ENCODE measurements around the gene SLC16A10.

Gene SLC16A10

DNA sequence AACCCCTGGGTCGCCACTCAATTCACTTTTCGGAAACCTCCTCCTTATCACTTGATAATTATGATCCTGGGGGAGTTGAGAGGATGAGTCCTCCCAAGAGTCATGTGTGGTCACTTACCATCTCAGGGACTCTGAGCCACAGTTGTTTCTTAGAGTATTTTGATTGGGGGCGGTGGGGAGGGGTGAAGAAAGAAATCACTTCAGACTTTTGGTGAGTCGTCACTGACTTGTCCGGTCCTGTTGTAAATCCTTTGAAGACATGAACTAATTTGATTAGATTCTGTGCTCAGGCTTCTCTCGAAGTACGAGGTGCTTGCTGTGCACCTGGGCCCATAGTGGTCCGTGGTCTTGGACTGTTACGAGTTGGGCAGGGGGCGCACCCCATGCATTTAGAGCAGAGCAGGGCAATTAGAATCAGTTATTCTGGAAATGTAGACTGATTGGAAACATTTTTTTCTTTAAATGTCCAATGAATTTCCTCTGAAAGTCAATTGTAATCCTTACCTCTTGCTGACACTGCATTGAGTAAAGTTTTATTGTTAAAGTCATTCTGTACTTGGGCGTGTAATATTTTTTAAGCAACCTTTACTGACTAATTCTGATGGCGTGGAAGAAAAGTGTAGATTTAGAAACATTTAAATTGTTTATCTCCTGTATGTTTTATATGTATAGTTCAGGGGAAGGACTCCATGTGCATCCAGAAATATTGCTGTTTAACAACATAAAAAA lies 173.4 kb downstream of the SLC16A10 start:
- DNase-seq (ENCODE audit: low read depth): no peak

DNA sequence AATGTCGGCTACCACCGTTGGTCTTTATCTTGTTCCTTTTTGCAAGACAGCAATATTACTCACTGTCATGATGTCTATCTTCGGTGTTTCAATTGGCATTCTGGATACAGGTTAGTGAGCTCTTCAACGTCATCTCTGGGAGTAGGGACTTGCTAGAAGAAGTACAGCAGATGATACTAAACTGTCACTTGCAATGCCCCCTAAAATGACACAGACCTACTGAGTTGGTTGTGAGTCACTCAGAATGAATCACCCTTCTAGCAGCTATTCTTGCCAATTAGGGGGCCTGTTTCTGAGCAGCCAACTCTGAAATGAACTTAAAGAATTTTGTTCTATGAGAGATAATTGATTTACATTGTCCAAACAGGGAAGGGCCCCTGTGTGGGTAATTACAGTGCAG lies 176.5 kb downstream of the SLC16A10 start:
- DNase-seq (ENCODE audit: low read depth): no peak

DNA sequence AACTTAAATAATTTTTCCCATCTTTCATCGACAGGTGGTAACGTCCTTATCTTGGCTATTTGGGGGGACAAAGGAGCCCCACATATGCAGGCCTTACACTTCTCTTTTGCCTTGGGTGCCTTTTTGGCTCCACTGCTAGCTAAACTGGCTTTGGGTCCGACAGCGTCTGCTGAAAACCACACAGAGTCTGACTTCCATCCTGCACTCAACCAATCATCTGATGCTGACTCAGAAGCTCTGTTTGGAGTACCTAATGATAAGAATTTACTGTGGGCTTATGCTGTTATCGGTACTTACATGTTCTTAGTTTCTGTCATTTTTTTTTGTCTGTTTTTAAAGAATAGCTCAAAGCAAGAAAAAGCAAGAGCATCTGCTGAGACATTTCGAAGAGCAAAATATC lies 178.5 kb downstream of the SLC16A10 start:
- no peak for DNase-seq (ENCODE audit: low read depth)

DNA sequence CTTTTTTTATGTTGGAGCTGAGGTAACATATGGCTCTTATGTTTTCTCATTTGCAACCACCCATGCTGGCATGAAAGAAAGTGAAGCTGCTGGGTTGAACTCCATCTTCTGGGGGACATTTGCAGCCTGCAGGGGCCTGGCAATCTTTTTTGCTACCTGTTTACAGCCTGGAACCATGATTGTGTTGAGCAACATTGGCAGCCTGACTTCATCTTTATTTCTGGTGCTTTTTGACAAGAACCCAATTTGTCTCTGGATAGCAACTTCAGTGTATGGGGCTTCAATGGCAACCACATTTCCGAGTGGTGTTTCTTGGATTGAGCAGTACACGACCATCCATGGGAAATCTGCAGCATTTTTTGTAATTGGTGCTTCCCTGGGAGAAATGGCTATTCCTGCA lies 179.0 kb downstream of the SLC16A10 start:
- no peak for DNase-seq (ENCODE audit: low read depth)

DNA sequence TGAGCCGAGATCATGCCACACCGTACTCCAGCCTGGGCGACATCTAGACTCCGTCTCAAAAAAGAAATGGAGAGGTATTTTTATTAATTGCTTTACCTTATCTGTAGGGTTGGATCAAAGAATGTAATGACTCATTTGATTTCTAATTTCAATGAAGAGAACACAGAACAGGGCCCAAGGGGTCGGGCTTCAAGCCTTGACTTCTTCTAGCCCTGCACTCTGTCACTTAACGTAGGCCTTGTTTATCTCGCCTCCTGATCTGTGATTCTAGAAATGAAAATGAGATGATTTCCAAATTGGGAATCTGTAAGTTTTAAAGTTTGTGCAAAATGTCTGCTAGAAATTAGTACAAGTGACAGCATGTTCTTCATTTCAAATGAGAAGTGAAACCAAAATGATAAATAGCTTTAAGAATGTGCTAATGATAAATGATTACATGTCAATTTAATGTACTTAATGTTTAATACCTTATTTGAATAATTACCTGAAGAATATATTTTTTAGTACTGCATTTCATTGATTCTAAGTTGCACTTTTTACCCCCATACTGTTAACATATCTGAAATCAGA lies 180.5 kb downstream of the SLC16A10 start:
- DNase-seq (ENCODE audit: low read depth): no peak

DNA sequence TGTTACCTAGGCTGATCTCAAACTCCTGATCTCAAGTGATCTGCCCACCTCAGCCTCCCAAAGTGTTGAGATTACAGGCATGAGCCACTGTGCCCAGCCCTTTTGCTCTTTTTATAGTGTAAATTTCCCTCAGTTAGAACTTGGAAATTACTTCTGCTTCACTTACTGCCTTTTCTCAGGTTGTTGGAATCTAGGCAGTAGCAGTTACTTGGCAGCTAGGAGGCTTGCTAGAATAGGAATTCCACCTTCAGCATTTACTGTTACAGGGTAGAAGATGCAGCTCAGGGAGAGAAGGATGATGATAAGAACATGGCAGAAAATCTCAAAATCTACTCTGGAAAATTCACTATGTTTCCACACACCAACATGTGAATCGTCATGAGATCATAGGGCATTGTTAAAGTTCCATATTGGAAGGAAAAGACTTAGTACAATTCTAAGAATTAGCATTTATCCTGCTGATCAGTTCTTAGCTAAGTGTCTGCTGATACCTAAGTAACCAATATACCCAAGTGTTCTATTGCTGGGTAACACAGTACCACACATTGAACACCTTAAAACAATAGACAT lies 182.2 kb downstream of the SLC16A10 start:
- no peak for DNase-seq (ENCODE audit: low read depth)

DNA sequence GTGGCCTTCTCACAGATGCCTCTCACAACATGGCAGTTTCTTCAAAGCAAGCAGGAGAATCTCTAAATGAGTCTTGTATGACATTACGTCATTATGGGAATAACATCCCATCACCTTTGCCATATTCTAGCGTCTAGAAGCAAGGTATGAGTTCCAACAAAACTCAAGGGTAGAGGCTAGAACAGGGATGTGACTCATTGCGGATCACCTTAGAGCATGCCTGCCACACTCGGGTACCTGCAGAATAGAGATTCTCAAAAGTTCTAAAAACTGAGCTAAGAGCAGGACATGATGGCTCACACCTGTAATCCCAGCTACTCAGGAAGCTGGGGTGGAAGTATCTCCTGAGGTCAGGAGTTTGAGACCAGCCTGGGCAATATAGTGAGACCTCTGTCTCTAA lies 182.8 kb downstream of the SLC16A10 start:
- DNase-seq (ENCODE audit: low read depth): no peak

DNA sequence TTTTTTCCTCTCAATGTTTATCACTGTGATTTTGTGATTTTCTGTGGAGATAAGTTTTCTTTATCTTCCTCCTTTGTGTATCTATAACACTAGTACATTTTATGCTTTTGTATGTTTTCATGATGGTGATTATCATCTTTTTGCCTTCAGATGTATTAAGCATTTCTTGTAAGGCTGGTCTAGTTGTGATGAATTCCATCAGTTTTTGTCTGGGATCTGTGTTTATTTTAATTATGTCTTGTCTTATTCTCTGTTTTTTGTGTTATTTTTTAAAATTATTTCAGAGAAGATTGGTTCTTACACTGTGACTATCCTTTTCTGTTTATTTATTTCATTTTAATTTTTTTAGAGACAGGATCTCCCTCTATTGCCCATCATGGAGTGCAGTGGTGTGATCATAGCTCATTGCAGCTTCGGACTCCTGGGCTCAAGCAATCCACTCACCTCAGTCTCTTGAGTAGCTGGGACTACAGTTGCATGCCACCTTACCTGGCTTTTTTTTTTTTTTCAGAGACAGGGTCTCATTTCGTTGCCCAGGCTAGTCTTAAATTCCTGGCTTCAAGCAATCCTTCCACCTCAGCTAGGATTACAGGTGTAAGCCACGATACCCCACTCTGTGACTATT lies 187.4 kb downstream of the SLC16A10 start:
- no peak for DNase-seq (ENCODE audit: low read depth)

DNA sequence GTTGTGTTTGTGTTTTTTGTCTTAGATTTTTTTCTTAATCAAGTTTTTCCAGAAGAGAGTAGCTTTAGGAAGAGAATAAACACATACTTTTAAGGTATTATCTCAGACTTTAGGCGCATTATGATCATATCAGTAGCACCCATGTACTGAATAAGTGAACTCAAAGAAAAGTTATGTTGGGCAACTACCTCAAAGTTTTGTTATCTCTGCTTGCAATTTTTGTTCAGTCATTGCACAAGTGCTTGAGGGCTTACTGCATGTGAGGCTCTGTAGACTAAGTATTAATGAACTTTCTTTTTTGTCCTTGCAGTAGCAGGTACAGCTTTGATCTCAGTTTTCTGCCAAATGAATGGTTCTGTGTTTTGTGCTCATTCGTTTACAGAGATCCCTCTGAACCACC lies 189.0 kb downstream of the SLC16A10 start:
- DNase-seq (ENCODE audit: low read depth): no peak

DNA sequence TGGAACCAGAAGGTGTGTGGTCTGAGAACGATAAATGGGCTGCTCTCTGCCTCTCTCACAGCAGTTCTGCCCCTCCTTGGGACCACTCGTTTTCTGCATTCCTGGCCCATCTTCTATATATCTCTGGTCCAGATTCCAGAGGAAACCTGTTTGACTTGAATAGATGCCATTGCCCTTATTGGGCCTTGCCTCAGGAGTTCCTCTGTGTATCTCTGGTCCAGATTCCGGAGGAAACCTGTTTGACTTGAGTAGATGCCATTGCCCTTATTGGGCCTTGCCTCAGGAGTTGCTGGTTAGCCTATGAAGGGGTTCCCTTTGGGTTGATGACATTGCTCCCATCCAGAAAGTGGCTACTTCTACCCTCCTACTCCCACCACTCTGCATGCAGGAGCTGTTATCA lies 189.4 kb downstream of the SLC16A10 start:
- no peak for DNase-seq (ENCODE audit: low read depth)

DNA sequence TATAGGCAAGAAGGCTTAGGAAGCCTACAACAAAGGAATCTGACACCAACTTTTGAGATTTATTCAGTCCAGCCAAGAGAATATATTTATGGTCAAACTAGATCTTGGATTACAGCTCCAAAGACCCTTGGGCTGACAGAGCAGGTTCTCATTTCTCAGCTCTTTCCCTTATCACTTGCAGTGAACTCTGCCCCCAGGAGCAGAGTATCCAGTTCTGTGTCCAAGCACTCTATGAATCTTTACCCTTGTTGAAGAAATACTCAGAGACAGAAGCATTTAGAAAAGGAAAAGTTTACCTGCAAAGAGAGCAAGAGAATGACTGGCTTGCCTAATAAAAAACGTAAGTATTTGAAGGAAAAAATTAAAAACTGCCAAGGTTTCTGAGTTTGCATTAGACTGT lies 190.5 kb downstream of the SLC16A10 start:
- no peak for DNase-seq (ENCODE audit: low read depth)

DNA sequence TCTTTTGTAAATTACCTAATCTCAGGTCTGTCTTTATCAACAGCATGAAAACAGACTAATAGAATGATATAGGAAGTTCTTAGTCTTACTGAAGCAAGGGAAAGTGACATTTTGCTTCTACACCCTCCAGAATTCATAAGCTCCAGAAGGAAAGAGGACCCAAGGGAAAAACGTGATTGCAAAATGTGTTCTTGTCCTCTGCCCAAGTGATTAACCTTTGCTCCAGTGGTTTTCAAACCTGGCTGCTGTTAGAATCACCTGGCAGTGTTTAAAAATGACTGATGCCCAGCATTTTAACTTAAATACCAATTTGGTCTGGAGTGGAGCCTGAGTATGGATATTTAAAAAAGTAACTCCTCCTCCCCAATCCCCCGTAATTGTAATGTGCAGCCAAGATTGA lies 191.4 kb downstream of the SLC16A10 start:
- DNase-seq (ENCODE audit: low read depth): no peak

DNA sequence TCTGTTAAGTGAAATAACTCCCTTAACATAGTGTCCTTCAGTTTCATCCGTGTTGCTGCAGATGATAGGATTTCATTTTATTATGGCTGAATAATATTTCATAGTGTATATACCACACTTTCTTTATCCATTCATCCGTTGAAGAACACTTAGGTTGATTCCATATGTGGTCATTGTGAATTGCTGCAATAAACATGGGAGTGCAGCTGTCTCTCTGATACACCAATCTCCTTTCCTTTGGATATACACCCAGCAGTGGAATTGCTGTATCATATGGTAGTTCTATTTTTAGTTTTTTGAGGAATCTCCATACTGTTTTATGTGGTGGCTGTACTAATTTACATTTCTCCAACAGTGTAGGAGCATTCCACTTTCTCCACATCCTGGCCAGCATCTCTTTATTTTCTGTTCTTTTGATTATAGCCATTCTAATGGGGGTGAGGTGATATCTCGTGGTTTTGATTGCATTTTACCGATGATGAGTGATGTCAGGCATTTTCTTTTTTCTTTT lies 193.2 kb downstream of the SLC16A10 start:
- no peak for DNase-seq (ENCODE audit: low read depth)

Data from stimulated activated CD8-positive, alpha-beta memory T cell treated with anti-CD3 and anti-CD28 coated beads, Interleukin-7, amount 100 ng/mL, for 24 hours (primary cell).